Ovary (tissue), 9 donors: ENCODE data around the gene TLX2. TPM values are rescaled to one million over a fixed set of nuclear protein-coding genes. Genes with fewer than 3 reads are reported as not detected.

Experiments used
- DNase-seq, 5 donors: peaks; one replicate each; pipeline ENCODE4 v3.0.0-alpha.2; 2019 to 2020
- H3K27ac ChIP-seq, 2 donors: fragments of 200-600 bp; one replicate each; pipeline versions ENCODE4 v1.5.1 to v1.8.0; 2019 to 2022
- H3K27me3 ChIP-seq: fragments of 200-600 bp; one replicate; pipeline ENCODE4 v1.8.0; 2022
- H3K36me3 ChIP-seq: fragments of 200-600 bp; sonication (generic); one replicate; pipeline ENCODE4 v1.5.1; 2019
- H3K4me1 ChIP-seq: one replicate; pipeline ENCODE4 v1.8.1; 2013; ENCODE audit warnings: mild to moderate bottlenecking, moderate library complexity; ENCODE audit not compliant: insufficient read depth
- H3K4me3 ChIP-seq: fragments of 200-600 bp; sonication (generic); one replicate; pipeline ENCODE4 v1.5.1; 2017
- H3K9me3 ChIP-seq, 2 donors: fragments of 200-600 bp in 1 of 2; sonication (generic) in 1 of 2; one replicate each; pipeline versions ENCODE4 v1.5.1 to v1.8.1; 2013 to 2019; ENCODE audit warnings: mild to moderate bottlenecking in 1 of 2, moderate library complexity in 1 of 2
- EP300 ChIP-seq: sonication (generic); formaldehyde crosslinking; IDR thresholded peaks from one replicate; pipeline ENCODE4 v1.6.1; 2017; ENCODE audit warnings: antibody characterized with exemption
- POLR2A ChIP-seq: fragments of 450-650 bp; IDR thresholded peaks from one replicate; pipeline ENCODE4 v1.6.1; 2017; ENCODE audit warnings: antibody characterized with exemption, mild to moderate bottlenecking, moderate library complexity
- WGBS, 3 donors: extraction: QIAGEN DNeasy Blood & Tissue Kit in 1 of 3; methylation state at CpG; one replicate each; pipeline versions ENCODE4 v1.1.5 to v1.1.7; 2013 to 2017; 5-methylcytosine and 5-hydroxymethylcytosine counted together
- intact Hi-C, 4 donors: fragments of 100-400 bp; cut with DNase I; formaldehyde crosslinking; loops; one replicate each; pipeline versions ENCODE4 v1.11.0 to v1.15.1; 2022 to 2023
- polyA plus RNA-seq, 2 donors: library from polyadenylated mRNA; stranded (reverse); fragments of 200-250 nt in 1 of 2; fragments of 350-450 nt in 1 of 2; fragmentation: Illumina TruSeq in 1 of 2; extraction: RNeasy Lipid Tissue Mini Kit (QIAGEN cat#74804) in 1 of 2; gene quantifications; one replicate each; pipeline ENCODE4 v1.2.3, GENCODE V29; 2013 to 2014
- total RNA-seq, 7 donors: library from RNA; depleted of rRNA in 2 of 7; stranded (reverse); fragments of >200 nt in 2 of 7; fragmentation: NEBNext Ultra II Directional in 3 of 7; extraction: Animal tissue kit (Norgen Biotek cat#: 25700) in 3 of 7; gene quantifications; one replicate each; pipeline versions ENCODE4 v1.1.0 to v1.2.4, GENCODE V29; 2016 to 2023
- TF ChIP-seq, protein P1 (sequence below), 3 donors: fragments of 450-650 bp in 2 of 3; fragments of 200-600 bp in 1 of 3; IDR thresholded peaks; one replicate each; pipeline versions ENCODE4 v1.5.1 to v1.8.0; 2016 to 2022; ENCODE audit warnings: antibody characterized with exemption in 3 of 3, mild to moderate bottlenecking in 1 of 3
- donor health status: DM: no; HTN: no; CAD: no; lungs with moderate emphysema.
- donor health status: DM: no; HTN: no; CAD: no.
- donor health status: Bipolar disorder and iron deficiency.
- donor health status: DM: yes; HTN: yes; CAD: no.
- donor health status: DM: no; HTN: no; CAD: no.
- donor health status: DM: yes; HTN: yes; CAD: no.

Gene TLX2
- total and polyA plus RNA-seq, 9 donors, result not detected

DNA sequence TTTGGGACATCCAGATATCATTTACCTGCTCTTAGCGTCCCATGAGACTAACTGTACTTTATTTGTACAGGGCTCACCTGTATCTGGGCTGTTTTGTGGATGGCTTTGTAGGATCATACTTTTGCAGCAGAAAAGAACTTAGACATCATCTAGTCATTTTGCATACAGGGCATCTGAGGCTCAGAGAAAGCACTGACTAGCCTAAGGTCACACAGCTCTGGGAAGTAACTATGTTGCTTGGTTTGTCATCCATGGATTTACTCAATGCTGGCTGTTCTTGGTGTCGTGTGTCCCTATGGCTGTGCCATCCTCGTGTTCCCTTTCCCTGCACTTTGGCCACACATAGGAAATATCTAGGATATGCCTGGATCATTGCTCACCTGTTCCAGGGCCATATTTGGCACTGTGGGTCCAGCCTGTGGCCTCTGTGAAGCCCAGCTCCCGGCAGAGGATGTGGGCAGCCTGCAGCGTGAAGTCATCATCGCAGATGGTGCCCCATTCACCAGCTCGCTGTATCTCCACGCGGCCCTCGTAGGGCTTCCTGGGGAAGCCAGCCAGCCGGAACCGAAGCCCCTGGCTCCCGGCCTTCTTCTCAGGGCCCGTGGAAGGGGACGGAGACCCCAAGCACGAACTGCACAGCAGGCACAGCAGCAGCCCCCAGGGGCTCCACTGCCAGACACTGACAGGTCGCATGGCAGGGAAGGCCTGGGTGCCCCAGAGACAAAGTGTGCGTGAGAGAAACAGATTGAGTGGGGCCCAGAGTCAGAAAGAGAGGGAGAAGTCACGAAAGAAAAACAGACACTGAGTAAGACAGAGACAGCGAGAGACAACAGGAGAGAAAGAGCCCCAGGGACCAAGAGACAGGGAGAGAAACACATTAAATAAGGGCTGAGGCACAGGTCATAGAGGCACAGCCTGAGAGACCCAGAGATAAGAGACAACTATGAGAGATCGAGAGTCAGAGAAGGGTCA lies 38.0 kb downstream of the TLX2 start:
- 86 to 88% (median 86%) methylated on average over 21 of the region's 21 CpGs for WGBS, 3 donors
- H3K36me3 ChIP-seq, result no peaks in the 10 kb centered on the region
- no peak overlapping the region for H3K4me3 ChIP-seq
- no peak for DNase-seq
- no peaks in the 10 kb centered on the region for H3K9me3 ChIP-seq
- H3K27me3 ChIP-seq, result no peaks in the 10 kb centered on the region
- peaks cover 11% of the 10 kb centered on the region for H3K4me1 ChIP-seq
- H3K27ac ChIP-seq, result no peak overlapping the region
- intact Hi-C loops, result no loop called here
- TF ChIP-seq, protein P1, sequence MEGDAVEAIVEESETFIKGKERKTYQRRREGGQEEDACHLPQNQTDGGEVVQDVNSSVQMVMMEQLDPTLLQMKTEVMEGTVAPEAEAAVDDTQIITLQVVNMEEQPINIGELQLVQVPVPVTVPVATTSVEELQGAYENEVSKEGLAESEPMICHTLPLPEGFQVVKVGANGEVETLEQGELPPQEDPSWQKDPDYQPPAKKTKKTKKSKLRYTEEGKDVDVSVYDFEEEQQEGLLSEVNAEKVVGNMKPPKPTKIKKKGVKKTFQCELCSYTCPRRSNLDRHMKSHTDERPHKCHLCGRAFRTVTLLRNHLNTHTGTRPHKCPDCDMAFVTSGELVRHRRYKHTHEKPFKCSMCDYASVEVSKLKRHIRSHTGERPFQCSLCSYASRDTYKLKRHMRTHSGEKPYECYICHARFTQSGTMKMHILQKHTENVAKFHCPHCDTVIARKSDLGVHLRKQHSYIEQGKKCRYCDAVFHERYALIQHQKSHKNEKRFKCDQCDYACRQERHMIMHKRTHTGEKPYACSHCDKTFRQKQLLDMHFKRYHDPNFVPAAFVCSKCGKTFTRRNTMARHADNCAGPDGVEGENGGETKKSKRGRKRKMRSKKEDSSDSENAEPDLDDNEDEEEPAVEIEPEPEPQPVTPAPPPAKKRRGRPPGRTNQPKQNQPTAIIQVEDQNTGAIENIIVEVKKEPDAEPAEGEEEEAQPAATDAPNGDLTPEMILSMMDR (IDR thresholded peaks at IDR 0.05), result no peak

DNA sequence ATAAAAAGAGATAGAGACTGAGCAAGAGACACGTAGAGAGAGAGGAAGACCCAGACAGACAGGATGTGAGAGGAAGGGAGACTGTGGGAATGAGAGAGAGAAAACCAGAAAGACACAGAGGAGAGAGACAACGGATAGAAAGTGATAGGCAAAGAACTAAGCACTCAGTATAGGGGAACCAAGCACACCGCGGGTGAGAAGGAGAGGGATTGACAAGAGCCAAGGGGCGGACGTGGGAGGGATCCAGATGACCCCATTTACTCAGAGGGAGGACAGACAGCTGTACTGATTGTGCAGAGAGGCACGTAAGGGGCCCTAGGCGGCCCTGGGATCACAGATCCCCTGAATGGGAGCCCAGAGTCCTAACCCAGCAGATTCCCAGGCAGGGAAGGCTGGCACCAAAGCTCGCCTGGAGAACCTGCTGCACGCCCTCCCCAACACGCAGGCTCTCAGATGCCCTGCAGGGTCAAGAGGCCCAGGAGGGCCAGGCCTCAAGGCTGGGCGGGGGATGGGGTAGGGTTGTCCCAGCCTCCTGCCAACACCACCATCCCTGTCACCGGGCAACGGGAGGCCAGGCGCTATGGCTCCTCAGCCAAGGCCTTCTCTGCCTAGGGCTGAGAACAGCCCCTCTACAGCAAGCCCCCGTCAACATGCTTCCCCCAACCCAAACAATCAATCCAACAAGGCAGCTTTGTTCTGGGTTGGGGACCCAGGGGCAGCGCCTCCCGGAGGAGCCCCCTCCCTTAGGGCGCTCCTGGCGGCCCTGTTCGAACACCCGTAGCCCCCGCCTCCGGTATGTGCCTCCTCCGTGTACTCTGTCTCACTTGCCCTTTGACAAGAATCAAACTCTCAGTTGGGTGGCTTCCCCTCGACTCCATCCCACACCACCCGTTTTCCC lies 38.9 kb downstream of the TLX2 start:
- Histone ChIP-seq H3K9me3 (no peaks in the 10 kb centered on the region), H3K4me3 (peak overlapping the region; percentile 92), H3K4me1 (peaks cover 11% of the 10 kb centered on the region), H3K27ac (no peak overlapping the region), H3K27me3 (no peaks in the 10 kb centered on the region), H3K36me3 (no peaks in the 10 kb centered on the region)
- intact Hi-C loops, result no loop called here
- peak; percentile 34 to 56 (median 50) for DNase-seq
- TF ChIP-seq, protein P1 (IDR thresholded peaks at IDR 0.05), result no peak
- no peak for TF ChIP-seq POLR2A
- TF ChIP-seq EP300, result no peak
- 22 to 27% (median 26%) methylated on average over 27 of the region's 27 CpGs for WGBS, 3 donors

DNA sequence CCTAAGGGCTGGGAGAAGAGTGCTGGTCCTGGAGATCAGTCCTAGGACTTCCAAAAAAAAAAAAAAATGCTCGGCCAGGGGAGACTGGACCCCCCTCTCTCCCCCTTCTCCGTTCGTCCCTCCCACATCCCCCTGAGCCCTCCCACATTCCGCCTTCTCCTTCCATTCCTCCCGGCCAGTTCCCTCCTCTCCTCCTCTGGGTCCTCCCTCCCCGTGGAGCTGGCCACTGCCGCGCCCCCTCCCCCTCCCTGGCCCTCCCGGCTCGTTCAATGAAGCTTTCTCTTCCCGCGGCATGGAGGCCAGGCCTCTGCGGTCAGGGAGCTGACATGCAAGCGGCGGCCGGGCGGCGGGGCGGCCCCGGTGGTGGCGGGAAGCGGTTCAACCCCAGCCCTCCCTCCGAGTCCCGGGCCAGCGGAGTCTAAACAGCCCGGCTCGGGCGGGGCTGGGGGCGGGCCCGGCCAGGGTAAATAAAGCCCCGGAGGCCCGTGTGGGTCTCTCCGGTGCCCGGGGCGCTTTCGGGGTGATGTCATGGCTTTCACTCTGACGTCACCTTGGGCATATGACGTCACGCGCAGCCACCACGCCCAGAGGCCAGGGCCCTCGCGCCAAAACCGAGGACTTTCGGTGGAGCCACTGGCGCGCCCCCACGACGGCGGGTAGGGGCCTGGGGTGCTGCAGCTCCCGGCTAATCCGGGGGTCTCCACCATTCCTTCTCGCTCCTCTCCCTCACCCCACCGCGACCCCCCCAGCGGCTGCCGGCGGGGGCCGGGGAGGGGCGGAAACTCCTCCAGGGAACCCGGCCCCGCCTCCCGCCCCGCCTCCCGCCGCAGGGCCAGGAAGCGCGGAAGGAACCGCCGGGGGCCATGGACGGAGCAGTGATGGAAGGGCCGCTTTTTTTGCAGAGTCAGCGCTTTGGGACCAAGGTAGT lies 39.9 kb downstream of the TLX2 start, which contains the start of the genes DOK1 and LOXL3:
Gene DOK1 (plus strand): TSS at position 829 of the 928 bp plus-strand sequence. CDS start 35 bp downstream, at position 864.
Gene LOXL3 (minus strand): TSS at position 51 of the 928 bp plus-strand sequence. CDS start 1,308 bp downstream, outside the sequence.
- DNase-seq, result peak; percentile 89 to 91 (median 91)
- 0 to 1% (median 0%) methylated on average over 39 to 73 of the region's 73 CpGs for whole genome bisulfite sequencing, 3 donors
- Histone ChIP-seq H3K9me3 (no peaks in the 10 kb centered on the region), H3K27me3 (no peaks in the 10 kb centered on the region), H3K36me3 (no peaks in the 10 kb centered on the region), H3K4me1 (peaks cover 10% of the 10 kb centered on the region), H3K27ac (peak within 1 kb of the TSS; percentile 73 to 88), H3K4me3 (peak within 1 kb of the TSS; percentile 92)
- peak; percentile 41 for TF ChIP-seq POLR2A
- TF ChIP-seq, protein P1 (IDR thresholded peaks at IDR 0.05), result peak in 1 of 3 donors; percentile 30
- TF ChIP-seq EP300, result no peak
- intact Hi-C loops, result no loop called here
